ENCODE results near the gene TIMM21.

The TIMM21 gene

GRCh38 chr18:74148543-74149070, 284 bp downstream of the TIMM21 start:
- no peak for DNase-seq

GRCh38 chr18:74149878-74150277, 1.6 kb downstream of the TIMM21 start:
- DNase-seq: no peak

- DNase-seq: no peak
Observed at GRCh38 chr18:74152270-74152669, 3.9 kb downstream of the TIMM21 start.

- DNase-seq: no peak
Observed at GRCh38 chr18:74152857-74153256, 4.5 kb downstream of the TIMM21 start.

GRCh38 chr18:74153377-74153776, 5.1 kb downstream of the TIMM21 start:
- DNase-seq: no peak

GRCh38 chr18:74153793-74154192, 5.5 kb downstream of the TIMM21 start:
- no peak for DNase-seq

GRCh38 chr18:74154716-74155115, 6.4 kb downstream of the TIMM21 start:
- no peak for DNase-seq

- DNase-seq: peak; percentile 44
Observed at GRCh38 chr18:74155276-74155675, 7.0 kb downstream of the TIMM21 start.

GRCh38 chr18:74163019-74163660, 14.8 kb downstream of the TIMM21 start:
- DNase-seq: no peak

- no peak for DNase-seq
Observed at GRCh38 chr18:74166386-74166785, 18.1 kb downstream of the TIMM21 start.

GRCh38 chr18:74171910-74172606, 23.7 kb downstream of the TIMM21 start:
- no peak for DNase-seq

GRCh38 chr18:74172697-74173433, 24.5 kb downstream of the TIMM21 start:
- no peak for DNase-seq

GRCh38 chr18:74173434-74173750, 25.1 kb downstream of the TIMM21 start:
- DNase-seq: no peak

GRCh38 chr18:74175658-74176057, 27.3 kb downstream of the TIMM21 start:
- no peak for DNase-seq

- no peak for DNase-seq
Observed at GRCh38 chr18:74178884-74179283, 30.6 kb downstream of the TIMM21 start.

- no peak for DNase-seq
Observed at GRCh38 chr18:74179623-74180199, 31.4 kb downstream of the TIMM21 start.

- no peak for DNase-seq
Observed at GRCh38 chr18:74182335-74182734, 34.0 kb downstream of the TIMM21 start.

GRCh38 chr18:74183130-74183529, 34.8 kb downstream of the TIMM21 start:
- no peak for DNase-seq

- DNase-seq: no peak
Observed at GRCh38 chr18:74184875-74185274, 36.6 kb downstream of the TIMM21 start.

- DNase-seq: no peak
Observed at GRCh38 chr18:74185860-74186259, 37.5 kb downstream of the TIMM21 start.

- DNase-seq: no peak
Observed at GRCh38 chr18:74186661-74187060, 38.3 kb downstream of the TIMM21 start.

- peak; percentile 31 for DNase-seq
Observed at GRCh38 chr18:74190086-74190485, 41.8 kb downstream of the TIMM21 start.

- DNase-seq: no peak
Observed at GRCh38 chr18:74191577-74191976, 43.3 kb downstream of the TIMM21 start.

All from fibroblast of skin of scalp (primary cell).